Cardiac fibroblast (primary cell): Measurements from ENCODE around the gene SPEG.

Experiments
- DNase-seq, 2 donors: peaks; one replicate each; pipeline versions ENCODE4 v3.0.0 to v3.0.0-alpha.2; 2010; ENCODE audit warnings: low read depth in 2 of 2
- H3K4me3 ChIP-seq, 2 donors: replicated peaks in 1 of 2; 1 replicate in 1 of 2; 2 replicates in 1 of 2; pipeline ENCODE4 v1.5.1; 2011; ENCODE audit warnings: low read depth in 2 of 2, low read length in 2 of 2, mild to moderate bottlenecking in 2 of 2, moderate library complexity in 1 of 2
- TF ChIP-seq, protein P1 (sequence below): IDR thresholded peaks from one replicate; pipeline ENCODE4 v1.5.1; 2011; ENCODE audit warnings: low read depth, mild to moderate bottlenecking, low read length, inconsistent platforms

Gene SPEG

DNA sequence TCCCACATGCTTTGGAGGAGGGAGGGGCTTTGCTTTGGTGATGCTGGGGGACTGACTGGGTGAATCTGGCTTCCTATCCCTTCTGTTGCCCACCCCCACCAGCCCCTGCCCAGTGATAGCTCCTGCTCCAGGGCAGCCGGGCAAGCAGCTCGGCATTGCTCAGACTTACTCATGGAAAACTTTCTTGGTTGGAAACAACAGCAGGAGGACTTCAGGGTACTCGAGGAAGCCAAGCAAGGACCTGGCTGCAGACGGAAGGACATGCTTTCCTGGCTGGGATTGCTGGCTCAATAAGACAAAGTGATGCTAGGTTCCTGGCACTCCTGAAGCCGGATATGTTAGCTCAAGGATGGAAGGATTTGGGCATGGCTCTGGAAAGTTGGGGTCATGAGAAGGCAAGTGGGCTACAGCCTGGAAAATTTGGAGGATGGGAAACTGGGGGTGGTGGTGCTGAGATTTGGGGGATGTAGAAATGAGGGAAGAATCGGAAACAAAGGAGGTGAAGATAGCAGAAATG lies 3.1 kb downstream of the SPEG start:
- TF ChIP-seq, protein P1, sequence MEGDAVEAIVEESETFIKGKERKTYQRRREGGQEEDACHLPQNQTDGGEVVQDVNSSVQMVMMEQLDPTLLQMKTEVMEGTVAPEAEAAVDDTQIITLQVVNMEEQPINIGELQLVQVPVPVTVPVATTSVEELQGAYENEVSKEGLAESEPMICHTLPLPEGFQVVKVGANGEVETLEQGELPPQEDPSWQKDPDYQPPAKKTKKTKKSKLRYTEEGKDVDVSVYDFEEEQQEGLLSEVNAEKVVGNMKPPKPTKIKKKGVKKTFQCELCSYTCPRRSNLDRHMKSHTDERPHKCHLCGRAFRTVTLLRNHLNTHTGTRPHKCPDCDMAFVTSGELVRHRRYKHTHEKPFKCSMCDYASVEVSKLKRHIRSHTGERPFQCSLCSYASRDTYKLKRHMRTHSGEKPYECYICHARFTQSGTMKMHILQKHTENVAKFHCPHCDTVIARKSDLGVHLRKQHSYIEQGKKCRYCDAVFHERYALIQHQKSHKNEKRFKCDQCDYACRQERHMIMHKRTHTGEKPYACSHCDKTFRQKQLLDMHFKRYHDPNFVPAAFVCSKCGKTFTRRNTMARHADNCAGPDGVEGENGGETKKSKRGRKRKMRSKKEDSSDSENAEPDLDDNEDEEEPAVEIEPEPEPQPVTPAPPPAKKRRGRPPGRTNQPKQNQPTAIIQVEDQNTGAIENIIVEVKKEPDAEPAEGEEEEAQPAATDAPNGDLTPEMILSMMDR: no peak
- no peak overlapping the region for H3K4me3 ChIP-seq
- DNase-seq: no peak

DNA sequence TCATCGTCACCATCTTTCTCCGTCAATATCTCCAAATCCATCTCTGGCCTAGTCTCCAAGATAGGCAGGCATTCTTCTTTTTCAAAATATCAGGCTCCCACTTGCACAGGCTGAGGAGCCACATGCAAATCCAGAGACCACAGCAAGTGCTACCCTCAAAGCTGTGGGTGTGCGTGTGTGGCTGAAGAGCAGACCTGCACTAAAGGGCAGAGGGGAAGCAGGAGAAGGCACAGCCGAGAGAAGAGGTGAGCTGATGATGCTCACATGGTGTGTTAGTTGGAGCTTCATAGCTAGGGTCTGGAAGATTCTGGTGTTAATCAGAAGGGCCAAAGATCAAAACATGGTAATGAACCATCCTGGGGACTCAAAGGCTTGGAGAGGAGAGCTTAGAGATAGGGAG lies 3.8 kb downstream of the SPEG start:
- no peak for DNase-seq
- H3K4me3 ChIP-seq: no peak overlapping the region
- TF ChIP-seq, protein P1: no peak

DNA sequence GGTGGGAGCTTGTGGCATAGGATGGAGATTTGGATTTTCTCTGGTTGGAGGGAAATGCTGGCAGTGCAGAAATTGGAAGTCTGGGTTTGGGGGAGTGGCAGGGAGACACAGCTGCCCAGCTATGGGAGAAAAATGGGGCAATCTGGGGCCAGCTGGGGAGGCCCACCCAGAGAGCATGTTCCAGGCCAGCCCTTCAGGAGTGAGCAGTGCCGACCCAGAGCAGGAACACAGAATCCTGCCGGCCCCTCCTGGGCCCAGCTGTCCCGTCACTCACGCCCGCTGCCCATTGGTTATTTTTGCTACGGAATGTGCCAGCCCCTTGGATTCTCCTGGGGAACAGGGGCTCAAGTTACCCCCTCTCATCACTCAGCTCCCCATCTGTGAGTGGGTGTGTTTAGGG lies 4.9 kb downstream of the SPEG start:
- no peak for DNase-seq
- H3K4me3 ChIP-seq: no peak overlapping the region
- TF ChIP-seq, protein P1: no peak

DNA sequence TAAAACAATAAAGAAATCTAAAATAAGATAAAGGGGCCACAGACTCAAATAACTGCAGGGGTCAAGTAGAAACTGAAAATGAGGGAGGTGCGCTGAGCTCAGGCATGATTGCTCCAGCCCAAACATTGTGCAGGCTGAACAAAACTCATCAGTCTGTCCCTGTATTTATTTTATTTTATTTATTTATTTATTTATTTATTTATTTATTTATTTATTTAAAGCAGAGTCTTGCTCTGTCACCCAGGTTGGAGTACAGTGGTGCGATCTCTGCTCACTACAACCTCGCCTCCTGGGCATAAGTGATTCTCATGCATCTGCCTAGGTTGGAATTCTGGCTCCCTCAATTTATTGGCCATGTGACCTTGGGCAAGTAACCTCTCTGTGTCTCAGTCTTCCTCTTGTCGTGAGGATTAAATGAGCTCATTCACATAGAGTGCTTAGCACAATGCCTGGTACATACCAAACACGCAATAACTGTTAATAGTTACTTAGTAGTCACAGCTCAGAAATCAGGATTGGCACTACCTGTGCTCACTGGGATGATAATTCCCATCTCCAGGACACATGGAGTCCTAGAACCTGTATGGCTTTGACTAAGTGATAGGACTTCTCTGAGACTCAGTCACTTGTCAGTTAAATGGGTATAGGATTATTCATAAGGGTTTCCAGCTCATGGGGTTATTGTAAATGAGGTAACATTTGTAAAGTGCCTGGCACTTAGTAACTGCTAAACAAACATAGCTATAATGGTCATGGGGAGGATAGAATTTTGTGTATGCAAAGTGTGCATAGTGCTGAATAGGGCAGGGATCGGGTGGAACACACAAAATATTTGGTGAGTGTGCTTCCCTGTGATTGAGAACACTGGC lies 6.0 kb downstream of the SPEG start:
- TF ChIP-seq, protein P1: no peak
- DNase-seq: peak in 1 of 2 donors; percentile 34
- H3K4me3 ChIP-seq: no peak overlapping the region

DNA sequence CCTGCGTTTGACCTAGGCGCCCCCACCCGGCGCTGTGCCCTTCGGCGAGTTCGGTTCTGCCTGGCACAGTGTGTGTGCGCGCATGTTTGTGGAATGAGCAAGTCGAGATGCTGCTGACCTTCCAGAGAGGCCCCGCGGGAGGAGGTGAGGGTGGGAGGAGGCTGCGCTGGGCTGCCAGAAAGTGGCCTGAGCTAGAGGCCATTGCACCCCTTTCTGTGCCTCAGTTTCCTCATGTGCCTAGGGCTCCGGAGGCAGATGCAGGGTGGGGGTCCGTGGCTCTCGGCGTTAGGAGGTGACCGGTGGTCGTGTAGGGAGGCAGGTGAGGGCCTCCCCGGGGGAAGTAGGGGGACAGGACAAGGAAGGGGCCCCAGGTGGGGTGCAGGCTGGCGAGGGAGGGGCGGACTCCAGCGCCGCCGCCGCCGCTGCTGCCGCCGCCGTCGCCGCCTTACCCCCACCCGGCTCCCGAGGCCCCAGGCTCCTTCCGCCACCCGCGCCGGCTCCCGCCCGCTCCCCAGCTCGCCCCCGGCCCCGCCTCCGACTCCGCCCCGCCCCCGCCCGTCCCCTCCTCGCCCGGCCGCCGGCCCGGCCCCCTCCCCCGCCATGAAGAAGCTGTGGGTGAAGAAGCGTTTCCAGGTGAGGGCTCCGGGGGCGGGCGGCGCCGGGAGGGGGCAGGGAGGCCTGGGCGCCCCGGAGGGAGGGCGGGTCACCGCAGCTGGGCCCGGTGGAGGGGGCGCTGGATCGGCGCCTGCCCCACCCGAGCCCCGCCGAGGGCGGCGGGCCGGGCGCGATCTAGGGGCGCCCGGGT lies 7.0 kb downstream of the SPEG start:
- TF ChIP-seq, protein P1: no peak
- peak; percentile 41 to 69 for DNase-seq
- peak overlapping the region; percentile 57 for H3K4me3 ChIP-seq

DNA sequence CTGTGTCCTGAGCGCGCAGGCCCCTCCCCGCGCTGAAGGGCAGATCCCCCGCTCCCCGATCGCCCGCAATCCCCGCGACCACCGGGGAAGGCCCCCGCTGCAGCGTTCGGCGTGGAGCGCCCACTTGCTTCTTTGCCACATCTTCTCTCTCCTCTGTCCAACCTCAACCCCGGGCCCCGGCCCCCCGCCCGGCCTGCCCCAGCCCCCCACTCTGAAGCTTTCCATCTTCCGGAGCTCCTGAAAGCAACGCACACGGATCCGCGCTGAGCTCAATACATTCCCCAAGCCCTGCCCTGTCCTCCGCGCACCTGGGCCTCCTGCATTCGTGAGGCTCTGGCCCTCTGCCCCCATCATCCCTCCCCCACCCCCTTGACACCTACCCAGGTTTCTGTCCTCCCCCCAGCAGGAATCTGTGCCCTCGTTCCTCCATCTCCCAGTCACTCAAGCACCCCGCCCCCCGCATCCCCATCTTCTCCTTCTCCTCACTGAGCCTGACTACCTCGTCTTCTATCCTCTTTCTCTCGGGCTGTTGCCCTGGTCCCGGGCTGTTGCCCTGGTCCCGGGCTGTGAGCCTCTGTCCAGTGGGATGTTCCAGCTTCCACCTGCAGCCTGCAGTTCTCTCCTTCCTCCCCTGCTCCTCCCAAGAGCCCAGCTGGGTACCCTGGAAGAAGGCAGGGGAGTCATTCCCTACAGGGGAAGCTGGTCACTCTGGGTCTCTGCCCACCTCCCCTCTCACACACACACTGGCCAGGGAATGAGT lies 7.8 kb downstream of the SPEG start:
- TF ChIP-seq, protein P1: no peak
- DNase-seq: no peak
- H3K4me3 ChIP-seq: peak overlapping the region; percentile 57
